OCI-LY3 (cell line): ENCODE data around the gene EPHB1.

Experiments used
- H2AFZ ChIP-seq: fragments of 200-600, 300-600 bp; shearing (Covaris generic); 2 replicates; pipeline ENCODE4 v1.6.0; 2014; ENCODE audit warnings: antibody characterized with exemption, low read depth, low read length
- H3K27ac ChIP-seq: fragments of 200-600, 300-600 bp; sonication (generic); 2 replicates; pipeline ENCODE4 v1.5.1; 2014; ENCODE audit warnings: mild to moderate bottlenecking, low read length, moderate library complexity, mixed read lengths
- H3K27me3 ChIP-seq: fragments of 200-600, 300-600 bp; sonication (generic); 2 replicates; pipeline ENCODE4 v1.6.1; 2014; ENCODE audit warnings: low read depth, low read length, mixed read lengths
- H3K36me3 ChIP-seq: fragments of 200-600, 300-600 bp; sonication (generic); replicated peaks from 2 replicates; pipeline ENCODE3; 2014; ENCODE audit warnings: low read depth, low read length, mixed read lengths
- H3K4me1 ChIP-seq: fragments of 300-600, 200-600 bp; sonication (generic); 2 replicates; pipeline ENCODE4 v1.6.1; 2014; ENCODE audit warnings: low read length, mixed read lengths
- H3K4me2 ChIP-seq: fragments of 200-600, 300-600 bp; sonication (generic); 2 replicates; pipeline ENCODE4 v1.6.1; 2014; ENCODE audit warnings: low read length, mixed read lengths
- H3K4me3 ChIP-seq: fragments of 300-600, 200-600 bp; sonication (generic); 2 replicates; pipeline ENCODE4 v1.5.1; 2014; ENCODE audit warnings: antibody characterized with exemption, mild to moderate bottlenecking, low read length, moderate library complexity
- H3K79me2 ChIP-seq: fragments of 300-600, 200-600 bp; shearing (Covaris generic); 2 replicates; pipeline ENCODE4 v1.6.1; 2014; ENCODE audit warnings: mild to moderate bottlenecking, low read length, mixed read lengths
- H3K9ac ChIP-seq: fragments of 300-600, 200-600 bp; shearing (Covaris generic); 2 replicates; pipeline ENCODE4 v1.6.0; 2014; ENCODE audit warnings: mild to moderate bottlenecking, low read length, moderate library complexity
- H3K9me3 ChIP-seq: fragments of 200-600, 300-600 bp; shearing (Covaris generic); 2 replicates; pipeline ENCODE4 v1.6.1; 2014; ENCODE audit warnings: low read length, mixed read lengths; ENCODE audit not compliant: insufficient read depth
- H4K20me1 ChIP-seq: fragments of 200-600, 300-600 bp; sonication (generic); 2 replicates; pipeline ENCODE4 v1.6.1; 2016; ENCODE audit warnings: low read length, mixed read lengths; ENCODE audit not compliant: insufficient read depth
- CTCF ChIP-seq: fragments of 200-600, 300-600 bp; sonication (generic); IDR thresholded peaks from 2 replicates; pipeline ENCODE4 v1.5.1; 2014; ENCODE audit warnings: antibody characterized with exemption, low read length, low read depth
- EZH2phosphoT487 ChIP-seq: fragments of 200-600 bp; shearing (Covaris generic); IDR thresholded peaks from 2 replicates; pipeline ENCODE4 v1.6.1; 2018; ENCODE audit warnings: antibody characterized with exemption, mixed run types, low read depth

The EPHB1 gene

GRCh38 chr3:134854254-134854653 lies 59.2 kb downstream of the EPHB1 start:
- Histone ChIP-seq H3K9me3 (no peaks in the 10 kb centered on the region), H3K4me1 (peaks cover 100% of the 10 kb centered on the region), H4K20me1 (peaks cover 90% of the 10 kb centered on the region), H2AFZ (no peak overlapping the region), H3K4me3 (peak overlapping the region; percentile 52; the same call in 1 of the 2 replicates), H3K27ac (peak overlapping the region; percentile 97), H3K36me3 (peaks cover 43% of the 10 kb centered on the region), H3K4me2 (peak overlapping the region; percentile 76), H3K27me3 (no peaks in the 10 kb centered on the region), H3K79me2 (peaks cover 100% of the 10 kb centered on the region), H3K9ac (peak overlapping the region; percentile 77; the same call in 1 of the 2 replicates)
- no peak for TF ChIP-seq EZH2phosphoT487
- no peak for TF ChIP-seq CTCF

GRCh38 chr3:134857356-134857755 lies 62.3 kb downstream of the EPHB1 start:
- peaks cover 89% of the 10 kb centered on the region for H3K4me1 ChIP-seq
- H3K9me3 ChIP-seq = no peaks in the 10 kb centered on the region
- H3K4me2 ChIP-seq = no peak overlapping the region
- H3K4me3 ChIP-seq = no peak overlapping the region
- H3K27me3 ChIP-seq = no peaks in the 10 kb centered on the region
- H3K79me2 ChIP-seq = peaks cover 100% of the 10 kb centered on the region
- H2AFZ ChIP-seq = no peak overlapping the region
- H4K20me1 ChIP-seq = peaks cover 89% of the 10 kb centered on the region
- H3K9ac ChIP-seq = no peak overlapping the region
- H3K36me3 ChIP-seq = peaks cover 48% of the 10 kb centered on the region
- TF ChIP-seq EZH2phosphoT487 (no peak), CTCF (no peak)
- H3K27ac ChIP-seq = no peak overlapping the region

DNA sequence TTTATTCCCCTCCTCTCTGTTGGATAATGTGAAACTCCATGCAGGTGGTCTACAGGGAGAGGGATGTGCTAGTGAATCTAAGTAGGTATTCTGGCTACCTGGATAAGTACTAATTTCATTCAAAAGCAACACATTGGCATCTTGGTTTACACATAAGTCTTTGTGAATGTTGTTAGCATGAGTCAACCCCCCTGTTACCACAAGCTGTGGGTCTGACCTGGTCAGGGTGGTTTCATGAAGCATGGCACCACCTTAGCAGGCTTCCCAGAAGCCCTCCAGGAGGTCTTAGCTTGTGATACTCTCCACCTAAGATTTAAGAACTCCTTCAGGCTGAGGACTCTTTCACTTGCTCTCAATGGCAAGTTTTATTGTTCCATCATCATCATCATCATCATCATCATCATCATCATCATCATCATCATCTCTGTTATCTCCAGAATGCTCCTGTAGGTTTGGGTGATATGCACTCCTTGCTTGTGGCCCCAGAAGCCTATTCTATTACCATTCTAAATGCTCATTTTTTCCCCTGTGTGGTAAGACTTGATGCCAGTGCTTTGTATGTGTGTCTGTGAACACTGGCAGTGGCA lies 62.8 kb downstream of the EPHB1 start:
- H3K36me3 ChIP-seq = peaks cover 50% of the 10 kb centered on the region
- no peaks in the 10 kb centered on the region for H3K27me3 ChIP-seq
- peaks cover 83% of the 10 kb centered on the region for H3K4me1 ChIP-seq
- H3K4me2 ChIP-seq = no peak overlapping the region
- H3K79me2 ChIP-seq = peaks cover 100% of the 10 kb centered on the region
- no peak overlapping the region for H3K9ac ChIP-seq
- no peak overlapping the region for H3K4me3 ChIP-seq
- no peak overlapping the region for H3K27ac ChIP-seq
- H3K9me3 ChIP-seq = no peaks in the 10 kb centered on the region
- TF ChIP-seq CTCF = no peak
- TF ChIP-seq EZH2phosphoT487 = no peak
- peaks cover 90% of the 10 kb centered on the region for H4K20me1 ChIP-seq
- H2AFZ ChIP-seq = no peak overlapping the region

- Histone ChIP-seq H3K79me2 (peaks cover 100% of the 10 kb centered on the region), H3K9ac (no peak overlapping the region), H3K27ac (no peak overlapping the region), H4K20me1 (peaks cover 93% of the 10 kb centered on the region), H3K27me3 (no peaks in the 10 kb centered on the region), H3K9me3 (no peaks in the 10 kb centered on the region), H2AFZ (no peak overlapping the region), H3K4me1 (peaks cover 77% of the 10 kb centered on the region), H3K36me3 (peaks cover 47% of the 10 kb centered on the region), H3K4me3 (no peak overlapping the region), H3K4me2 (no peak overlapping the region)
- TF ChIP-seq EZH2phosphoT487 (no peak), CTCF (no peak)
These were observed 63.5 kb downstream of the EPHB1 start for GRCh38 chr3:134858441-134859035.
